ENCODE data around the gene RSPRY1.

The RSPRY1 gene

DNA sequence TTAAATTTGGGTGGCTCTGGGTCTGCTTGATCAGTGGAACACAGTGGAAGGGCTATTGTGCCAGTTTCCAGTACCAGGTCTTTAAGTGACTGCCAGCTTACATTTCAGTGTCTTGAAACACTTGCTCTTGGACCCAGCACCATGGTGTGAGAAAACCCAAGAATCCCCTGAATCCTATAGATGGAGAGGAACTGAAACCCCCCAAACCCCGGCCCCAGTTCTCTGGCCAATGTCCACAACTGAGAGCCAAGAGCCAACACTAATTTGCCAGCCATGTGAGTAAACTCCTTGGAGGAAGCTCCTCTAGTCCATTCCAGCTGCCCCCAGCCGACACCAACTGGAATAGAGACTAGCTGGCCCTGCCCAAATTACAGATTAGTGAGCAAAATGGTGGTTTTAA lies 56.5 kb downstream of the RSPRY1 start:
- no peak overlapping the region for H3K27ac ChIP-seq
- H3K4me3 ChIP-seq: no peak overlapping the region

DNA sequence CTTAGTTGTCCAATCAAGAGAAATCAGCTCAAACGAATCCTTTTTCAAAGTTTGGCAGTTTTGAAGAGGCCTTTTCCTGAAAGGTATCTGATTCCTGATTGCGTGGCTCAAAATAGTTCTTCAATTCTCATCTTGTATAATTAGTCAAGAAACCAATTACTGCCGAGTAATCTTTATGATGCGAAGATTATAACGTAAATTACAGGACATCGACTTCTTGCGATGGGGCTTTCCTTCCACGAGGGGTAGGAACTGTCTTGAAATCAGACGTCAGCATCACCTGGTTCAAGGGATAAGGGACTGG lies 58.3 kb downstream of the RSPRY1 start:
- H3K27ac ChIP-seq: peak overlapping the region in 20 of 21 experiments; percentile 48 to 97 (median 90)
- H3K4me3 ChIP-seq: peak overlapping the region; percentile 49 to 69 (median 66)

DNA sequence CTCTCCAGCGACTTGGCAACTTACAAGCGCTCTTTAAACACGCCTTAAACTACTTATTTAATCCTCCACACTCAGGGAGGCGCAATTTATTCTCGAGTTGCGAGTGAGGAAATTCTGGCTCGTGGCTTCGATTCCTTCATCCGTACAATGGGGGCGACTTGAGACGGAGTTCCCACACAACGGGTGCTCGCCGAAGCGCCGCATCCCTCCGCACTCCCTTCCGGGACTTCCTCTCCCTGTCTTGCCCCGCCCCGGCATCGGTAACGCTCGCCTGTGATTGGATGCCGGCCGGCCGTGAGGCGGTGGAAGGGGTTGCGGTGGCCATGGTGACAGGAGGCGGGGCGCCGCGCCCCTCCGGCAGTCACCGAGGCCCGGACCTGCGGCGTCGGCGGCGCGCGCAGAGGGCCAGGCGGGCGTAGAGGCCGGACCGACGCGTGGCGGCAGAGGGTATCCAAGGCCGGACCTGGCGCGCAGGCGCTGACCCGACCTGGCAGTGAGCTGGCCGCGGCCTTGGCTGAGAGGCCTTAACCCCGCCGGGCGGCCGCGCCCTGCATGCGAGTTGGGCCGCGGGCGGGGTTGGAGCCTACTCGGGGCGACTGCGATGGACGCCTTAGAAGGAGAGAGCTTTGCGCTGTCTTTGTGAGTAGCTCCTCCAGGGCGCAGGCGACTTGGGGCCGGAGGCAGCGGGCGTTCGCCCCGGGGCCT lies 58.8 kb downstream of the RSPRY1 start, which contains the start of gene ARL2BP:
TSS of gene ARL2BP (plus strand) at position 493 of the 705 bp plus-strand sequence. CDS start at position 602, 109 bp downstream.
- Histone ChIP-seq H3K27ac (peak within 1 kb of the TSS; percentile 49 to 97 (median 90)), H3K4me3 (peak within 1 kb of the TSS; percentile 49 to 69 (median 66))

DNA sequence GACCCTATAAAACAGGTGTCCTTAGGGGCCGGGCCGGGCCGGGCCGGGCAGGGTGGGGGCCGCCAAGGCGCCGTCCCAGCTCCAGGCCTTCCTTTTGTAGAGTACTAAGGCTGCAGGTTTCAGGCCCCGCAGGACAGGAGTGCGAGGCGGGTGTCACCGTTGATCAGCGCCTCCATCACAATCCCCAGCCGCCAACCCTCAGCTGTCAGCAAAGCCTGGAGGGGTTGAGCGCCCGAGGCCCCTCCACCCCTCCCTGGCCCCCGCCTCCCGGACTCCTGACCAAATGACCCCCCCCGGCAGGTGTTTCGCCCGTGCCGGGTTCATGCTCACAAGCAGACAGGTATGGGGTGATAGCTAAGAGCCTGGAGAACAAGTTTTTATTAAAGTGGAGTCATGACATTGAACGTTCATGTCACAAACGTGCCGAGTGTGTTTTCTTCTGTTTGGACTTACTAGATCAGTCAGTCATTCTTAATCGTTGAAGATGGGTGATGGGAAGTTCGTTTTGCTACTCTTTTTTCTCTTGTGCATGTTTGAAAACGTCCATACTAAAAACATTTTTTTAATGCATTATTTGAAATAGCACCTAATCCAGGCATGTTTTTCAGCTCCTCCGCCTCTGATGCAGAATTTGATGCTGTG lies 59.5 kb downstream of the RSPRY1 start:
- Histone ChIP-seq H3K27ac (peak overlapping the region; percentile 49 to 97 (median 90)), H3K4me3 (peak overlapping the region; percentile 49 to 69 (median 66))

DNA sequence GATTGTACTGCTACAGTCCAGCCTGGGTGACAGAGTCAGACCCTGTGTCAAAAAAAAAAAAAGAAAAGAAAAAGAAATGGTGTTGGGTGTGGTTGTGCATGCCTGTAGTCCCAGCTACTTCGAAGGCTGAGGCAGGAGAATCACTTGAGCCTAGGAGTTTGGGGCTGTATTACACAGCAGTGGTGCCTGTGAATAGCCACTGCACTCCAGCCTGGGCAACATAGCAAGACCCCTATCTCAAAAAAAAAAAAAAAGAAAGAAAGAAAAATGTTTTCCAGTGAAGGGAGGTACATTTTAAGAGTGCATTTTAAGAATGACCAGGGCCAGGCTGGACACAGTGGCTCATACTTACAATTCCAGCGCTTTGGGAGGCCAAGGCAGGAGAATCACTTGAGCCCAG lies 65.2 kb downstream of the RSPRY1 start:
- H3K27ac ChIP-seq: no peak overlapping the region
- H3K4me3 ChIP-seq: no peak overlapping the region

DNA sequence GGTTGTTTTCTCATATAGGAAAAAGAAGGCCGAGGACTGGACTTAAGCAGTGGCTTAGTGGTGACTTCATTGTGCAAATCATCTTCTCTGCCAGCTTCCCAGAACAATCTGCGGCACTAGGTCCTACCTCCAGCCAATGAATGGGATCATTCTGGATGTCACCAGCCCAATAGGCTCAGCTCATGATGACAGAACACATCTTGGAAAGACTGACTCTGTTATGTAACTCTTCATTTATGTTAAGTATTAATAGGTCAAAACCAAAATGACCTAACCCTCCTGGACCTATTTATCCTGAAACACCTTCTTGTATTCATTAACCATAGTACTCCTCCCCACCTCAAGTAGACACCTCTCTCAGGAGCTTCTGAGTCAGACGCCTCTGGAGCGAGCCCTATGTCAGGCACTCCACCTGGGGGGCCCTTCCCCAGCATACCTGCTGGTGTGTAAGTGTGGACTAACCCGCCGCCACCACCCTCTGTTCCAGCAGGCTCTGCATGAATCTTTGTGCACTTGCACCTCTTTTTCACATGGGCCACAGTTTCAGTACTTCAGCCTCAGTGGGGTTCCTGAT lies 66.1 kb downstream of the RSPRY1 start:
- Histone ChIP-seq H3K4me3 (no peak overlapping the region), H3K27ac (no peak overlapping the region)

DNA sequence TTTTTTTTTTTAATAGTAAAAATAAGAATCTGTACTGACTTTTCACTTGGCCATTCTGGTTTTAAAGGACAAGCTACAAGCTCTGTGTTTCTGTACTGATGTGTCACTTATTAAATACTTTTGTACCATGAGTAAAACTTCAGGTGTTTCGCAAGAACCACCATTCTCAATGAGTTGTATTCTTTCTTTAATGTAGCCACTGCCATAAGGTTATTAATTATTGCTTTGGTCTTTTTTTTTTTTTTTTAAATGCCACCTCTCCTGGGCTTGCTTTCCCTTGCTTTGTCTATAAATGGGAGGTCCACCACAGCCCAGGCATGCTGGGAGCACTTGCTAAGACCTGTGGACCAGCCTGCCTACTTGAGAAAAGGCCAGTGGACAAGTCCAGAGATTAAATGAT lies 67.3 kb downstream of the RSPRY1 start:
- no peak overlapping the region for H3K27ac ChIP-seq
- H3K4me3 ChIP-seq: no peak overlapping the region

DNA sequence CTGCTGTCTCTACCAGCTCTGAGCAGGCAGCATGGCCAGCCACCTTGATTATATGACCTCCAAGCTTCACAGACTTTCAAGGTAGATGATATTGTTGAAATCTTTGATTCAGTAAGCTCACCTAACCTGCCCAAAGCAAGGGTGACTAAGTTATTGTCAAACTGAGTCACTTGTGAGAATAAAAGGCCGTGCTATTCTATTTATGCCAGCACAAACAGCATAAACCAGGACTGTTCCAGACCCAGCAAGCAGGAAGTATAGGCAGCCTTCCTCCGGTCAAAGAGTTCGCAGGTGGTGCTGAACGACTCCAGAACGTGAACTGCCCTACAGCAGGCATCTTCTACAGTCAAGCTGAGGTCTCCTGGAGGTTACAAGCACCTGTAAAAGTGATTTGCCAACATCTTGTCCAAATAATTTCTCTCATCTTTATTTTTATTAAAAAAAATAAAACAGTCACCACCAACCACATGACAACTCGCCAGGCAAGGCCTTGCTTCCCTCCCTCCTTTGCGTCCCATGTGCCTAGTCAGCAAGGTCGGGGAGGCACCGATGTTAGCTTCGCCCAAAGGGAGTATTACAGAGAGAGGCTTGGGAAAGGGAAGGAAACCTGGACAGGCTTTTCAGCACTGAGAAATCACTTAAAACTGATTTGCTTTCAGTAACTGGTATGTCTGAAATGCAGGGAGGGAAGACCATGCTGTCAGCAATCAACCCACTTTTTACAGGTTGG lies 69.7 kb downstream of the RSPRY1 start:
- Histone ChIP-seq H3K27ac (peak overlapping the region in 6 of 21 experiments; percentile 7 to 54 (median 26)), H3K4me3 (no peak overlapping the region)

DNA sequence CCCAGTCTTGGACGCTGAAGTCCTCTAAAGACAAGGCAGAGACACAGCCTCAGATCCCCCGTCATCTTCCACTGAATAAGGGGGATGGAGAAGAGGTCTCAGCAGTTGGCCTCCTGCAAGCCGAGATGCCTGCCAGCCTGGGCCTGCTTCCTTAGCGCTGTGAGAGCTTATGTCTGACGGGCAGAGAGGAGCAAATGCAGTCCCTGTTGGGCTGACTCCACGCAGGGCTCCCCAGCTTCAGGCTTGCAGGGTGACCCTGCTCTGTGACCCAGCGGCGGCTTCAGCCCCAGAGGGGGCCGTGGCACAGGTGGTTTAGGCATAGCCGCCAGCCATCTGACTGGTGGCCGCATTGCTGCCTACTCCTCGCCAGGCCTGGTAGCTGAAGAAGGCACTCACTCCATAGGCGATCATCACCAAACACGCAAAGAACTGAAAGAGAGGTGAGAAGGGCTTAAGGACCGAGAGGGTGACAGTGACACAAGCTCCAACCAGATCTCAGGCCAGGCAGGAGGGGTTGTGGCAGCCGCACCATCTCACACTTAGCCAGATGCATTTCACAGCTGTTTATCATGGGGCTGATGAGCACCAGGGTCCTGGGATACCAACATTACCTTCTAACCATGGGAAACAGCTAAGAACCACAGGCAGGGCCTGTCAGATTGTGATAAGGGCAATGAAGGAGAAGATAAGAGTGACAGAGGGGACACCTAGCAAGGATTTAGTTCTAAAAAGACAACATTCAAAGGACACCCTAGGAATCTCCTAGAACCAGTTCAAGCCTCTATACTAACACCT lies 70.7 kb downstream of the RSPRY1 start:
- H3K27ac ChIP-seq: peak overlapping the region in 4 of 21 experiments; percentile 9 to 54 (median 38)
- no peak overlapping the region for H3K4me3 ChIP-seq

DNA sequence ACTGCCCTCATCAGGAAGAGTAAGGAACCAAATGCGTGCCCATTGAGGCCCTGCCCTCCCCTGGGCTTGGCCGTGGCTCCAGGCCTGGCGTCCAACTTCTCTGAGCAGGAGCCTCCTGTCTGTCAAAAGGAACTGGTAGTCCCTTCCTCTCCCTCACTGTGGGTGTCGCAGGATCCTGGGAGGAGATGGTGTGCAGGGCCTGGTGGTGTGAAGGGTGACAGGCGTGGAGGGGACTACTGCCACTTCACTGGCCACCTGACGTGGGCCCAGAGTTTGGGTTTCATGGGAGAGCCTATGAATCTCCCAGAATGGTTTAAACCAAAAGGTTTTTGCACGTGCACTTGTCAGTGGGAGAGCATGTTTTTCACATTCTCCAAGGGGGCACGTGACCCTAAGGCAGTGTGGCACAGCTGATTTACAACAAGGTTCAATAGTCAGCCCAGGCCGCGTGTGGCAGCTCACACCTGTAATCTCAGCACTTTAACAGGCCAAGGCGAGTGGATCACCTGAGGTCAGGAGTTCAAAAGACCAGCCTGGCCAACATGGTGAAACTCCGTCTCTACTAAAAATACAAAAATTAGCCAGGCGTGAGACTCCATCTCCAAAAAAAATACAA lies 71.4 kb downstream of the RSPRY1 start:
- H3K27ac ChIP-seq: no peak overlapping the region
- H3K4me3 ChIP-seq: no peak overlapping the region

DNA sequence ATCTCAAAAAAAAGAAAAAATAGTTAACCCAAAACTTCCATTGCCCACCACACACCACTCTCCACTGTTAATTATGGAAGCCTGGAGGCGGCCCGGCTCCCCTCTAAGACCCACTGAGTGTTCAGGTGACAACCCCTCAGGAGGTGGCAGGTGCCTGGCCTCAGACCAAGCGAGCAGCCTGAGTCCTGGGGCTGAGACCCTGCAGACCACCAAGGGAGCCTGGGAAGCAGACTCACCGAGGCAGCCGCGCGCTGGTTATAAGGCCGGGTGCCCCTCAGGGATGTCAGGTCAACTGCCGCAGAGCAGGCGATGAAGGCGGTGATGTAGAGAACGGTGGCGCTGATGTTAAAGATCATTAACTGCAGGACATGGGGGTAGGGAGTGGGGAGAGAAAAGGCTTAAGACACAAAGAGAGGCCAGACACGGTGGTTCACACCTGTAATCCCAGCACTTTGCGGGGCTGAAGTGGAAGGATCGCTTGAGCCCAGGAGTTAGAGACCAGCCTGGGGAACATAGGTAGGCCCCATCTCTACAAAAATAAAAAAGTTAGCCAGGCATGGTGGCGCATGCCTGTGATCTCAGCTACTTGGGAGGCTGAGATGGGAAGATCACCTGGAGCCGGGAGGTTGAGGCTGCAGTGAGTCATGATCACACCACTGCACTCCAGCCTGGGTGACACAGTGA lies 72.2 kb downstream of the RSPRY1 start:
- H3K4me3 ChIP-seq: no peak overlapping the region
- H3K27ac ChIP-seq: no peak overlapping the region

DNA sequence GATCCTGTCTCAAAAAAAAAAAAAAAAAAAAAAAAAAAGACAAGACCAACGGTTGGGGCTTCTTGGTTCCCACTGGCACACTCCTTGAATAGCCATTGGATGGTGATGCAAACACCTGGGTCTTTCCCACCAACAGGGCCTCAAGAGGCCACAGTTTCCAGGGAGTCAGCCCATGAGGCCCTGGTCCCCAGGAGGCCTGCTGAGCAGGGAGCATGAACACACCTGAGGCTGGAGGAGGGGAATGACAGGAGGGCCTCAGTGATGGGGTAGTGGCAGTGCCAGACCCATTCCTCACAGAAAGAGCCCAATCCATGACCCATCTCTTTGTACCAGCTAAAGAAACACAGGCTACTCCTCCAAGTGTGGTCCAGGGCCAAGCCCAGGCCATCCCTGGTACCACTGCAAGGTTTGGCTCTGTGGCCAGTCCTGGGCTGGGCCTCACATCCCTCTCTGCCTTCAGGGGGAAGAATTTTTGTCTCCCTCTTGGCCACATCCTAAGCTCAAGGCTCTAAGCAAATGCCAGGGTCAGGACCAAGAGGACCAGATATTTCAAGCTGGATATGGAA lies 72.9 kb downstream of the RSPRY1 start:
- H3K4me3 ChIP-seq: no peak overlapping the region
- peak overlapping the region in 1 of 21 experiments; percentile 45 for H3K27ac ChIP-seq

DNA sequence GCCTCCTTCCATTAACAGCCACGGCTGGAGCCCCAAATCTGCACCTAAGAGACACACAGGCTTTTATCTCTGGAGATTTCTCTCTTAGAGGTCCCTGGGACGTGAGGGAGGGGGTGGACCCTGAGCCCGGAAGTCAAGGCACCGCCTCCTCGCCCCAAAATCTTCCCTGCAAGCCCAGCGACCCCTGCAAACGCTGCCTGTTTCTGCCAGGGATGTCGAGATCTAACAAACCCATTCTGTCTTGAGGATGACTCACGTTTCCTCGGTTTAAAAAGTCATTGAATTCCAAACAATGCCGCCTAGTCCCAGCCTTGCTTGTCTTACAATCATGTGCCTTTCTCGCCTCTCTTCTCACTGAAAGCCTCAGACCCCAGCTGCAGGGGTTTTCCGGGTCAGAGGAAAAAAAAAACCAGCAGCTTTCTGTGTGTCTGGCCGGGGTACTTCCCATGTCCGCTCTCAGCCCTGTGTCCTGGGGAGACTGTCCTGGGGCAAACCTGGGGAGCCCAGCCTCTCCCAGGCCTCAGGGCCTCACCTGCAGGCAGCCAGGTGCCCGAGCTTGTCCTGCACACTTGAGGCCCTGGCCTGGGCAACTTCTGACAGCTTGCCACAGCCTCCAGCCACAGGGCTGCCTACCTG lies 74.3 kb downstream of the RSPRY1 start:
- Histone ChIP-seq H3K4me3 (no peak overlapping the region), H3K27ac (peak overlapping the region in 20 of 21 experiments; percentile 10 to 82 (median 68))

DNA sequence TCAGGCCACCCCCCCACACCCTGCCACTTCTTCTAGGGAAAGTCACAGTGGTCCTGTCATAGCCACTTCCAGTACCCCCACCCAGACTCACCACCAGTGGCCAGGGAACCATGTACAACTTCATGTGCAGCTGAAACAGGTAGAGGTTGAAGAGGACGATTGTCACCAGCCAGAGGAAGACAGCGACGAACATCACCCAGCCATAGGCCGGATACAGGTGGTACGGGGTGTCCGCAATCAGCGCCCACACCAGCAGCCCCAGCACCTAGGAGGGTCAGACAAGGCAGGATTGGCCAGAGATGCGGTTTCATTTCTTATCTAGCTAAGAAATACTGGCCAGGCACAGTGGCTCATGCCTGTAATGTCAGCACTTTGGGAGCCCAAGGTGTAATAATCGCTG lies 75.7 kb downstream of the RSPRY1 start:
- Histone ChIP-seq H3K4me3 (no peak overlapping the region), H3K27ac (no peak overlapping the region)

DNA sequence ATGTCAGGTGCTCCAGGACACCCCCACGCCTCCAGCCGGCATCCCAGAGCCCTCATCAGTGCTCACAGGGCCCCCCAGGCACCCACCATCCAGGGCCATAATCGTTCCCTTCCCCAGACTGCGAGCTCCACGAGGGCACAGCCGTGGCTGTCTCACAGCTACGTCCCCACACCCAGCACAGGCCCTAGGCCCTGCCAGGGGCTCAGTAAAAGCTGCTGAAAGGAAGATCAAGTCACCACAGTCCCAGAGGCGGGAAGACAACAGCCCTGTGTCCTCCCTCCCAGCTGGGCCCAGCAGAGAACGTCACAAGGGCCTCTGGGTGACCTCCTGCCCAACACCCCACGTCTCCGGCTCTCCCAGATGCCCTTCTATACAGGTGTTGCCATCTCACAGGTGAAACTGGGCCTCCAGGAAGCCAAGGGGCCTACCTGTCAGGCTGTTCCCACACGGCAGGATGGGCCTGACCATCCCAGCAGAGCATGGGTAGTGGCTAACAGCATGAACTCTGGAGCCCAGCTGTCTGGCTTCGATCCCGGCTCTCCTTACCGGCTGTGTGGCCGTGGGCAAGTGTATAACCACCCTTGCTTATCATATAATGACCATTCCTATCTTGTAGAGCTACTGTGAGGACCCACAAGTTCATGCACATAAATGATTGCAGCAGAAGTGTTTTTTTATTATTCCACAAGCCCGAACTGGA lies 76.9 kb downstream of the RSPRY1 start:
- Histone ChIP-seq H3K27ac (peak overlapping the region in 11 of 21 experiments; percentile 1 to 72 (median 50)), H3K4me3 (no peak overlapping the region)

DNA sequence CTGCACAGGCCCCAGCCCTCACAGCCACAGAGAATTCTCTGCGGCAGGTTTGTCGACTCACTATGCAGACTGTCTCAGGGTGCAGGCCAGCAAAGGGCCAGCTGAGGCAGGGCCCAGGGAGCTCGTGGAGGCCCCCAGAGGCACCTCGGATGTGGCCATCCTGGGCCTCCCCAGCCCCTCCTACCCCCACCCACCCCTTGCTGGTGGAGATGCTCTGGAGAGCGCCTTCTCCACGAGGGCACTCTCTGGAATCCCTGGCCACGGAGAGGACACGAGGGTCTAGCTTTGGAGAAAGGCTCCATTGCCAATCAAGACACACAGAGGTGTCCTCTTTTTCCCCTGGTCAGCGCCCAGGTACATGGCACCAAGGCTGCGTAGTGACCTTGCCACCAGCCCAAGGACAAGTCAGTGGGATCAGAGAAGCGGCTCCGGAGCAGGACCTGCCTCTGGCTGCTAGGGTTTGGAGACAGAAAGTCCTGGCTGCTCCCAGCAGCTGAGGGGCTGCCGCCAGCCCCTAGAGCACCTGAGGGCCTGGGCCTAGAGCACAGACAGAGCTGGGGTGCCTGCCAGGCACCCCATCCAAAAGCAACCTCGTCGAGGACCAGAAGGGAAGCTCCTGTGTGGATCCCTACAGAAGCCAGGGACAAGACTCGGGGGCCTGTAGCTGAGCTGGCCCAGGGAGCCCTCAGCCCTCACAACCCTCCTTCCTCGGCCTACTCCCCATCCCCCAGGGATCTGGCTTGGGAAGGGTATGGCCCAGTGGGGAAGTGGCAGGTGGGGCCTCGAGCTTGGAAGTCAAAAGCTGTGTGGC lies 77.6 kb downstream of the RSPRY1 start:
- peak overlapping the region in 10 of 21 experiments; percentile 1 to 72 (median 46) for H3K27ac ChIP-seq

More for the DNA sequence above, 77.6 kb downstream of the RSPRY1 start:
- no peak overlapping the region for H3K4me3 ChIP-seq
